B cell (primary cell): ENCODE data around the gene TMEM208. TPM values are rescaled to one million over a fixed set of nuclear protein-coding genes. Genes with fewer than 3 reads are reported as not detected.

Experiments
- ATAC-seq: fragments of 200-7000 bp; cut with Tn5 transposase; one replicate; pipeline ENCODE4 v1.10.0; 2021; ENCODE audit warnings: low read depth, mild to moderate bottlenecking, moderate number of reproducible peaks, moderate library complexity
- CTCF ChIA-PET: fragments of 350-600 bp; sonication (Branson Sonifier 250); formaldehyde crosslinking; loops from one replicate; lab custom pipeline; 2021; ENCODE audit warnings: antibody characterized with exemption, inconsistent platforms; lab: Charles Lee
- POLR2A ChIA-PET: fragments of 350-600 bp; sonication (Branson Sonifier 250); formaldehyde crosslinking; loops from one replicate; lab custom pipeline; 2021; ENCODE audit warnings: antibody characterized with exemption; lab: Charles Lee
- DNase-seq: peaks from one replicate; pipeline ENCODE4 v3.0.0; 2013
- H2AFZ ChIP-seq: 2 replicates; pipeline ENCODE4 v1.6.1; 2012; ENCODE audit warnings: mild to moderate bottlenecking, low read depth, low read length; ENCODE audit not compliant: insufficient read depth, poor library complexity, severe bottlenecking
- H3K27ac ChIP-seq, 2 donors: 1 replicate in 1 of 2; 2 replicates in 1 of 2; pipeline ENCODE4 v1.5.1; 2012 to 2013; ENCODE audit warnings: low read length in 2 of 2, mild to moderate bottlenecking in 2 of 2, moderate library complexity in 1 of 2
- H3K27me3 ChIP-seq, 4 experiments: fragments of 200-600 bp in 1 of 4; sonication (generic) in 1 of 4; replicated peaks in 1 of 4; 1 replicate in 2 of 4; 2 replicates in 2 of 4; pipeline versions ENCODE4 v1.6.1 to v1.7.0; 2013 to 2016; ENCODE audit warnings: low read length in 3 of 4, mild to moderate bottlenecking in 2 of 4, mixed read lengths in 1 of 4, moderate library complexity in 1 of 4; ENCODE audit not compliant: insufficient read depth in 4 of 4, control insufficient read depth in 3 of 4; ENCODE audit errors: control extremely low read depth in 1 of 4
- H3K36me3 ChIP-seq, 2 experiments: replicated peaks in 1 of 2; 1 replicate in 1 of 2; 2 replicates in 1 of 2; pipeline versions ENCODE4 v1.6.1 to v1.7.1; 2013; ENCODE audit warnings: low read length in 1 of 2; ENCODE audit not compliant: insufficient read depth in 2 of 2, control insufficient read depth in 1 of 2; ENCODE audit errors: control extremely low read depth in 1 of 2, extremely low read depth in 1 of 2
- H3K4me1 ChIP-seq, 2 donors: fragments of 200-600 bp in 1 of 2; sonication (generic) in 1 of 2; 1 replicate in 1 of 2; 2 replicates in 1 of 2; pipeline versions ENCODE4 v1.5.1 to v1.6.1; 2013 to 2017; ENCODE audit warnings: low read length in 2 of 2; ENCODE audit not compliant: control insufficient read depth in 2 of 2, insufficient read depth in 2 of 2
- H3K4me2 ChIP-seq: replicated peaks from 2 replicates; pipeline ENCODE3; 2012; ENCODE audit warnings: mild to moderate bottlenecking, low read depth, low read length; ENCODE audit not compliant: poor library complexity, severe bottlenecking
- H3K4me3 ChIP-seq, 5 experiments: fragments of 200-600 bp in 1 of 5; sonication (generic) in 1 of 5; 1 replicate in 3 of 5; 2 replicates in 2 of 5; pipeline versions ENCODE4 v1.5.1 to v1.7.0; 2011 to 2016; ENCODE audit warnings: low read length in 4 of 5, mild to moderate bottlenecking in 4 of 5, low read depth in 2 of 5, control low read depth in 1 of 5, moderate library complexity in 1 of 5; ENCODE audit not compliant: insufficient read depth in 1 of 5; ENCODE audit errors: control extremely low read depth in 1 of 5, extremely low read depth in 1 of 5
- H3K79me2 ChIP-seq: fragments of 200-600 bp; sonication (generic); one replicate; pipeline ENCODE4 v1.6.0; 2016; ENCODE audit warnings: low read length; ENCODE audit not compliant: control insufficient read depth, insufficient read depth
- H3K9ac ChIP-seq: fragments of 200-600 bp; sonication (generic); 2 replicates; pipeline ENCODE4 v1.6.1; 2017; ENCODE audit warnings: mild to moderate bottlenecking, low read length, moderate library complexity
- H3K9me3 ChIP-seq, 3 donors: one replicate each; pipeline versions ENCODE4 v1.6.1 to v1.7.1; 2013; ENCODE audit warnings: low read length in 2 of 3; ENCODE audit not compliant: control insufficient read depth in 2 of 3, insufficient read depth in 1 of 3; ENCODE audit errors: control extremely low read depth in 1 of 3
- H4K20me1 ChIP-seq: 2 replicates; pipeline ENCODE4 v1.6.0; 2012; ENCODE audit warnings: mild to moderate bottlenecking, low read length; ENCODE audit not compliant: insufficient read depth, control insufficient read depth, poor library complexity, severe bottlenecking
- H3K27ac Mint-ChIP-seq: one replicate; pipeline ENCODE4 v1.8.0; 2021; ENCODE audit warnings: mixed read lengths
- H3K27me3 Mint-ChIP-seq: one replicate; pipeline ENCODE4 v1.8.0; 2021; ENCODE audit warnings: mixed read lengths
- H3K4me1 Mint-ChIP-seq: one replicate; pipeline ENCODE4 v1.8.0; 2021; ENCODE audit warnings: mixed read lengths
- H3K4me3 Mint-ChIP-seq: one replicate; pipeline ENCODE4 v1.8.0; 2021; ENCODE audit warnings: mixed read lengths
- H3K9me3 Mint-ChIP-seq: one replicate; pipeline ENCODE4 v1.8.0; 2022; ENCODE audit warnings: mixed read lengths; ENCODE audit not compliant: insufficient read depth
- CTCF ChIP-seq: fragments of 200-600 bp; IDR thresholded peaks from one replicate; pipeline ENCODE4 v1.8.0; 2022; ENCODE audit warnings: antibody characterized with exemption, mild to moderate bottlenecking
- EZH2 ChIP-seq: IDR thresholded peaks from 2 replicates; pipeline ENCODE4 v1.6.1; 2012; ENCODE audit warnings: borderline replicate concordance, low read depth, mild to moderate bottlenecking, moderate library complexity, low read length; ENCODE audit not compliant: insufficient read depth, poor library complexity, severe bottlenecking
- WGBS: methylation state at CpG from one replicate; pipeline ENCODE4 v1.1.5; 2013; ENCODE audit warnings: missing lambda C conversion rate; ENCODE audit not compliant: insufficient coverage; 5-methylcytosine and 5-hydroxymethylcytosine counted together
- intact Hi-C: fragments of 100-400 bp; cut with micrococcal nuclease; formaldehyde crosslinking; loops from one replicate; pipeline ENCODE4 v1.10.0; 2022
- polyA plus RNA-seq: library from polyadenylated mRNA; depleted of rRNA; stranded (reverse); fragments of >200 nt; gene quantifications from 2 replicates; pipeline ENCODE4 v1.2.3, GENCODE V29; 2012
- total RNA-seq, 2 donors: library from RNA; stranded (reverse); fragments of 120-200 nt in 1 of 2; gene quantifications; 1 replicate in 1 of 2; 2 replicates in 1 of 2; pipeline versions ENCODE4 v1.2.3 to v1.2.4, GENCODE V29; 2013 to 2022

The TMEM208 gene
- total and polyA plus RNA-seq, 2 donors (not counting 1 experiment from before 2014, with no cell fraction given) = 36.1 to 40.4 TPM

GRCh38 chr16:67244387-67245185 is 17.7 kb downstream of the TMEM208 start:
- peaks cover 26% of the 10 kb centered on the region for H3K79me2 ChIP-seq
- peak overlapping the region in 2 of 5 experiments; percentile 4 to 11 for H3K4me3 ChIP-seq
- ChIA-PET CTCF (interaction anchor here (0.9 to 3.7 kb wide), 11 partner anchors 11 to 277 kb away, joined by 3 to 33 read pairs (median 4); partner anchors contain the start of gene TMEM208), POLR2A (interaction anchor here (0.6 to 2.5 kb wide), 7 partner anchors 16 to 320 kb away, joined by 3 to 30 read pairs (median 3); partner anchors contain the start of genes MATCAP1 and TMEM208)
- H3K27ac ChIP-seq = peak overlapping the region; percentile 67 to 86
- H2AFZ ChIP-seq = no peak overlapping the region
- peaks cover 7% of the 10 kb centered on the region for H4K20me1 ChIP-seq
- no peak for TF ChIP-seq CTCF
- TF ChIP-seq EZH2 = no peak
- 0% methylated on average over 3 of the region's 5 CpGs for WGBS
- peak overlapping the region; percentile 37 for H3K9ac ChIP-seq
- DNase-seq = peak; percentile 87
- H3K4me2 ChIP-seq = peak overlapping the region; percentile 60
- H3K4me1 ChIP-seq = peaks cover 43 to 53% of the 10 kb centered on the region in 2 donors
- ATAC-seq = peak; percentile 67
- peaks cover 0 to 7% (median 4%) of the 10 kb centered on the region in 4 experiments for H3K27me3 ChIP-seq
- intact Hi-C loops = loop anchor here (10.0 kb wide), 1 partner anchor 420 kb away; the partner anchor contains the start of genes ACD, C16orf86, ENKD1 and PARD6A
- H3K36me3 ChIP-seq = peaks cover 0 to 3% of the 10 kb centered on the region in 2 experiments
- Mint-ChIP-seq H3K27ac (peak overlapping the region; percentile 96), H3K27me3 (peaks cover 2% of the 10 kb centered on the region), H3K9me3 (no peaks in the 10 kb centered on the region), H3K4me1 (peaks cover 48% of the 10 kb centered on the region), H3K4me3 (peak overlapping the region; percentile 83)
- H3K9me3 ChIP-seq = no peaks in the 10 kb centered on the region
